GM19193 (cell line): ENCODE results near the gene NHSL2.

Experiments
- POLR2A ChIP-seq: IDR thresholded peaks from 4 replicates; pipeline ENCODE4 v1.6.1; 2011; ENCODE audit not compliant: insufficient read depth, insufficient read length; ENCODE audit errors: extremely low read depth

The NHSL2 gene

DNA sequence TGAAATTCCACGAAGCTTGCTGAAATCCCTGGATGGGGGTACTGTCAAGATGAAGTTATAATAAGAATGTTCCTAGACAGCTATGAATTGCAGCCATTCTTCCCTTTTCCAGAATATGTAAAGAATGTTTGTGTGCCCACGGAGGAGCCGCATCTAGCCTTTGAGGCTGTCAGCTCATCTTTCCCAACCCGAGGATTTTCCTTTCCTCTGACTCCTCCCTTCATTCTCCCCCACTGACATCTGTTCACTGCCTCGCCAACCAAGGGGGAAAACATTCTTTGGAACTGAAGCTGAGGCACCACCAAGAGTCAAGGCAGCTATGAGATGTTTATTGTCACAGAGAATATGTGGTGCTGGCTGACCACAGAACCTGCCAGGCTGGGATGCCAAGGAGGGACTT is 8.8 kb downstream of the NHSL2 start:
- no peak for TF ChIP-seq POLR2A

DNA sequence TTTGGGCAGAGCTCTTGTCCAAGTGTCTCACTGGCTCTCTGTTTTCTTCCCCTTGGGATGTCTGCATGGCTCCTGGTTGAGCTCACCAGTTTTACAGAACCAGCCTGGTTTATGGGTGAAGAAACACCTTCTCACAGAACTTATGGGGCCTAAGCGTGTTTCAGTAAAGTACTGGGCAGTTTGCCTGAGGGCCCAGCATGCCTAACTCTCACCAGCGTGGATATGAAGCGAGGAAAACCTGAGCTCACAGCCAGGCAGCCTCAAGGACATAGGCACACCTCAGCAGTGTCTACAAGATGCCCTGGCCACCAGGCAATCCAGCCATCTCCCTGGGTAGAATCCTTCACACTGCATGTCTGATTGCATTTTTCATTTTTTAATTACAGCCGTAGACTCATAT is 9.2 kb downstream of the NHSL2 start:
- TF ChIP-seq POLR2A: no peak

DNA sequence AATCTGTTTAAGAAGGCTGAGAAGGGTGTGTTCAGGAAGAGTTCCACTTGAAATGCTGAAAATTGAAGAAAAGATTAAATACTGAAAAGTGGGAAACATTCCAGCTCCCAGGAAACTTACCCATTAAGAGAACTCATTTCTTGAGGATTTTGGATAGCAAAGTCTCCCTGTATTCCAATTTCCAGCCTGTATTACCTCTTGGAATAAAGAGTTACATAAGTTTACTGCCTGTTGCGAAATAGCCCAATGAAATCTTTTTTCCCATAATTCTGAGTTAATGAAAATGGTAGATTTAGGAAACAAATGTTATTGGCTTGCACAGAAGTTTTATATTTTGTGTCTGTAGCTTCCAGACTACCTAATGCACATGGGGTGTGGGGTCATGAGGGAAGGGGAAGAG is 12.0 kb downstream of the NHSL2 start:
- TF ChIP-seq POLR2A: no peak

DNA sequence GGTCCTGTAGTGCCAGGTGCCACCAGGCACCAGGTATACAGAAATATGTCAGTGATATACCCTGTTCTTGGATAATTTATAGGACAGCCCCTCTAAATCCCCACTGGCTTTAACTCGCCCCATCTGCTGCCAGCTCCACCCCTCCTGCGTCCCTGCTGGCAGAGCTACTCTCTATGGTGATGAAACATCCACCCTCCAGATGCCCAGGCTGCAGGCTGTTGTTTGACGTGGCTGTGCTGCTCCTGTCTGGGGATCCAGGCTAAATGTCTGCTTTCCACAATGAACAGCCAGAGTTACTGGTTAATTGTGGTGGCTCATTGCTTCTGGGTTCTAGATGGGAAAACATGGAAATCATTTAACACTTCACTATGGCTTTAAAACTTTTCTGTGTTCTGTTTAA is 12.9 kb downstream of the NHSL2 start:
- TF ChIP-seq POLR2A: no peak

DNA sequence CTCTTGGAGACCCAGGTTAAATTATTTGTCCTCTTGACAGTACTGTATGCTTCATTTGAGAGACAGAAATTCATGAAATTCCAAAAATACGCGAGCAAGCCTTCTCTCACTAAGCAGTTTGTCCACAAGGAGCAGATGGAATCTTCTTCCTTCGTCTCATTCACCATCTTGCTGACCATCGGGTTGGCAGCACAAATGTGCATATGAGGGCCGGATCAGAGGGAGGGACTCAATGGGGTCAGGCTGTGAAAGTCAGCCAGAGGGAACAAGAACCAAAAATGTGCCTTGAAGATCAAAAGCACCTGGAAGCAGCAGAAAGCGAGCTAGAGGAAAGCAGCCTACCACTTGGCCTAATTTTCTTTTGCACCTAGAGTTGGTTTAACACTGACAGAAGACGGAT is 16.4 kb downstream of the NHSL2 start:
- no peak for TF ChIP-seq POLR2A

DNA sequence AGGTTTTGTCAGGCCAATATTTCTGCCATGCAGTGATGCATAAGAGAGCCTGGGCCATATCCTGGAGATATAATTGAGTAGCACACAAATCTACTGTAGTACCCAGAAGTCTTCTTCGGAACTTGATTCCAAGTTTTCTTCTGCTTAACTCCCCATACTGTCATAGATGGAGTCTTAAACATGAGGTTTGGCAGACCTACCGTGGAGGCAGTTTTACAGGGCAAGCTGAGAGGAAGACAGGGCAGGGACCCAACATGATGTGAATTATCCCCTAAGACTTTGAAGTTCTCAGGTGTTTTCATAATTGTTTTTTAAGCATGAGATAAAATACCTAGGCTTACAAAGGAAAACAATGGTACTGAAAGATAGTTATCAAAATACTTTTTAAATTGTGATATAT is 18.2 kb downstream of the NHSL2 start:
- TF ChIP-seq POLR2A: no peak

DNA sequence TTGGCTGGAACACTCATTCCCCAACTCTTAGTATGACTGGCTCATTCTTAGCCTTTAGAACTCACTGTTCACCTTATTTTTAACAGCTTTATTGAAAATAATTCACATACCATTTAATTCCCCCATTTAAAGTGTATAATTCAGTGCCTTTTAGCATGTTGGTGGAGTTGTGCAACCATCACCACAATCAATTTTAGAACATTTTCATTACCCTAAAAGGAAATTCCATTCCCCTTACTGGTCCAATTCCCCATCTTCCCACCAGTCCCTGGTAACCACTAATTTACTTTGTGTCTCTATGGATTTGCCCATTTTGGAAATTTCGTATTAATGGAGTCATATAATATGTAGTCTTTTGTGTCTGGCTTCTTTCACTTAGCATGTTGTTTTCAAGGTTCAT is 19.7 kb downstream of the NHSL2 start:
- TF ChIP-seq POLR2A: no peak

DNA sequence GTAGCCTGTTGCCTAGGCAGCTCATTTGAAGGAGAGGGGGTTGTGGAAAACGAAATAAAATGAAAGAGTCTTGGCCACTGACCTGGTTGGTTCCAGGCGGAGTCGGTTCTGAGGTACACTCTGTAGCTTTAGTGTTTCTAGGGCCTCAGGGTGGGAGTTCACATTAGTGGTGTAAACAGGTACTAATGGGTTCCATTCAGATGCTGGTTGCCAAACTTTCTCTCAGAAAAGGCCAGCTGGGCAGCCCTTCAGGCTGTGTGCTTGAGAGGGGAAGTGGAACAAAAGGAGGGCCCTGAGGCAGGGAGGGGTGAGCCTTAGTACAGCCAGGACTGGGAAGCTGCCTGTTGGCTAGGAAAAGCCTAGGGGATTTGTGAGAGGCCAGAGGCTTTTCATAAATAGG is 24.8 kb downstream of the NHSL2 start:
- TF ChIP-seq POLR2A: no peak

DNA sequence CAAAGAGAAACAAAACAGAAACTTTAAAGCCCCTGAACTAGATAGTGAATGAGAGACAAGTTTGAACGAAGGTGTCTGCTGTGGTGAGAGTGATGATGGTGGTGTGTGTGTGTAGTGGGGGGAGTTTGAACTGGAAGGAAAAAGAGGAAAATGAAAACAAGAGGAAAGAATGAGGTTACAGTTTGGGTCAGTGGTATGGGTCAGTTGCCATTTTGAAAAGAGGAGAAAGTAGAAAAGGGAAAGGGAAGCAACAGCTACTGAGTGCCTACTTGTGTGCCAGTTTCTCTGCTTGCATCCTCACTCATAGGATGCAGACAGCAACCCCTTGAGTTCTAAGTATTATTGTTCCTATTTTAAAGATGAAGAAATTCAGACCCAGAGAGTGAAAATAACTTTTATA is 26.0 kb downstream of the NHSL2 start:
- no peak for TF ChIP-seq POLR2A

DNA sequence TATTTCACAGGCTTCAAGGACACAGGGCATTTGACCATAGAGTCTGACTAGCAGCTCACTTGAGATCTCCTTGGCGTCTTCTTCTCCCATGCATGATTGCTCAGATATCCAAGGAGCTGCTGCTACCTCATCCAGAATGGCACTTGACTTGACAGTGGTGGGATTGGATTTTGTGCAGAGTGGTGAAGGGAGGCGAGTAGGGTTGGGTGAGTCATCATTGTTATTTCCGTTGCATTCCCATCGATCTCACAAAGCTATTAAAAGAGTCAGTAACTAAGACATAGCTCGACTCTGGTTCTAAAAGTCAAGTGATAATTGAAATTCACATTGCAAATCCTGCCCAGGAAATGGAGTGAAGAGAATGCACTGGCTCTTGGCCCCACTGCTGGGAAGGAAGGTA is 27.7 kb downstream of the NHSL2 start:
- no peak for TF ChIP-seq POLR2A

DNA sequence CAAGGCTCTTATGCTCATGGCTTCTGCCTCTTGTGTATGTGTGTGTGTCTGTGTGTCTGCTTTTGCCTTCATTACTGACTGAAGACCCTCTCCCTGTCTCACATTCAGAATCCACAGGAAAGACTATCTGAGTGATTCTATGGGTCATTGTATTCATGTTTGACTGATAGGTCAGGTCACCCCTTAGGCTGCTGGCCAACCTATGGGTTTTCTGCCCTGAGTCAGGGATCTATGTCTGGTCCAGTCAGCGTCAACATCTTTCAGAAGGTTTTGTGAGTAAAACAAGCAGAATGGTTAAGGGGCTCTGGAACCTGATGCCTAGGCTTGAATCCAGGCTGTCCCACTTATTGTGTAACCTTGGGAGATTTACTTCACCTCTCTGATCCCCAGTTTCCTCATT is 30.5 kb downstream of the NHSL2 start:
- TF ChIP-seq POLR2A: no peak

DNA sequence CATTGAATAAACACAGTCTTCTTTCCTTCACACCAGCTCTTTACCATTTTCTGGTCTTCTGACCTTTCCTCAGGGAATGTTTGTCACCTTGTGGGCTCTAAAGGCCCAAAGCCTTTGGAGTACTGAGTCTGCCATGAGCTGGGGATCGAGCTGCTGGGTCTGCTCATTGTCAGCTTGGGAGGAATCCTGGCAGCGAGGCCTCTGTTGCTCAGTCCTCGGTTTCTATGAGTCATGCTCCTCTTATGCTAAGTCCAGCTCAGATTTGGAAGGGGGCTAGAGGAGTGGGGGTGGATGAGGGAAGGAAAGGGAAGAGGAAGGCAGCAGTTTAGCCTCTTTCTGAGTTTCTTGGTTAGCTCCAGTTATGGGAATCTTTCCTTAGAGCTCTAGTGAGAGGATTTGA is 31.1 kb downstream of the NHSL2 start:
- TF ChIP-seq POLR2A: no peak

DNA sequence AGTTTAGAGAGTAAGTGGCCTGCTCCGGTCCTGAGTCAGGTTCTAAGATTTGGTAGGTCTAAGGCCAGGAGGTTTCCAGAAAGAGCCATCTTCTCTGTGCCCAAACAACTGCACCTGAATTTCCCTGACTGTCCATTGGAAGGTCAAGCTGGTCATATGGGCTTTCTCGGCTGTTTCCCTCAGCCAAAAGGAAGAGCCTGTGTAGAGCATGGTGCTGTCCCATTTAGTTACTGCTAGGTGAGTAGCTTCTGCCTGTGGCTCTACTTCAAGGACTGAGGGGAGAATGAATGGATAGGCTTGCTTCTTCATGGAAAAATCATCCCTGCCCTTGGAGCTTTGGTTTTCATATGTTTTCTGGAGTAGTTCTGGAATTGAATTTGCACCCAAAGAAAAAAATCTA is 33.7 kb downstream of the NHSL2 start:
- TF ChIP-seq POLR2A: no peak

DNA sequence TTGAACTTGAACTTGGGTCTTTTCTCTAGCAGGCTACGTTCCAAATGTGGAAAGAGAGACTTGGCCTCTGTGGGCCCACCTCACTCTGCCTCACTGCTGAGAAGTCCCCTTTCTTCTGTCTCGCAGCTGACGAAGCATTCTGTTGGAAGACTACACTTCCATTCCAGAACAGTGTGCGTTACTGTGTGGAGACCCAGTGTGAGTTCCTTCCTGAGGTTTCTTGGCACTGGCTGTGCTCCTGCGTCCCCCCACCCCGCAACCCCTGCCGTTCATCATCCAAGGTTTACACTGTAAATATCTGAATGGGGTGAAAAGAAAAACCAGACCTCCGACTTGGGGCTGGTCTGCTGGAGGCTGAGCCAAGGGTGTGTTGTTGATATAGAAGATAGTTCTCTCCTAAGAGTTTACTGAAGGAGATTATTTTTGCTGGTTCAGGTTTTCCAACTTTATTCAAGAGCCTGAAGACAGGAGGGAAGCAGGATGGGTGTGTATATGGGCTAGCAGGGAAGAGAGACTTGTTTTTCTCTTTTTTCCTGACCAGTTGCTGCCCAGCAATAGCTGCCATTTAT is 34.7 kb downstream of the NHSL2 start:
- no peak for TF ChIP-seq POLR2A

DNA sequence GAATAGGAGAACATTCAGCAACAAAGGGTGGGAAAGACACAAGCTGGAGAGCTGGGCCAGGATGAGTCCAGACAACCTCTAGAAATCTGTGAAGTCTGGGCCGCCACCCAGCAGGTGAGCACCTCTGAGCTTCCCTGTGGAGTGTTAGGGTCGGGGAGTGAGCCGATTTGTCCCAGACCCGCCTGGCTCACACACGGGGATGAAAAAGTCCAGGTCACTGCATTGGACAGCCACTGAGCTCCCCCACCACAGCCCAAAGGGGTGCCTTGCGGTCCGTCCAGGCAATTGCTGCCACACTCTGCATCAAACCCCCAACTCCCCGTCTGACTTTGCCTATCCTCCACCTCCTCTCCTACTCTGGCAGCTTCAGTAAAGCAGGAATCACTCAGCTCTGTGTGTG is 38.7 kb downstream of the NHSL2 start:
- no peak for TF ChIP-seq POLR2A

DNA sequence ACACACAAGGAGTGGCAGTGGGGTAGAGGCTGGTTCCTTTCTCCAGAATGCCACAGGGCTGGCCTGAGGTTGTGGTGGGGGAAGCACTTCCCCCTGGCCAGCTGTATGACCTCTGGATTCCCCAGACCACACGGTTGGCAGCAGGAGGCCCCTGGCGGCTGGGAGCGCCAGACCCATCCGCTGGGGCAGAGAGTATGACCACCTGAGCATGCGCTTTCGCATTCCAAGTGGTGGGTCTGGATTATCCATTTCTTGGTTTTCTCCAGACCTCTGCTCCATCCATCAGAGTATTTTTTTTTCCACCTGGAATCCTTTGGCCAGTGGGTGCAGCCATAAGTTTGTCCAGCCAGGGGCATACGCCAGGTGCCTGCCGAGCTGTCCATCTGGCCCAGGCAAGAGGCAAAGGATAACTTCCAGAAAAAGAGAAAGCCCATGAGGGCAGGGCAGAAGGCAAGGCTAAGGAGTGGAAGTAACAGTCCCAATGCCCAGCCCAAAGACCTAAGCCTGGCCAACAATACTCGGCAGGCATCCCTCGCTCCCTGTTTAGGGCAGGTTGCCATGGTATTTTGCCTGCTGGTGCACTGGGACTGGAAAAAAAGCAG is 39.3 kb downstream of the NHSL2 start:
- TF ChIP-seq POLR2A: no peak

DNA sequence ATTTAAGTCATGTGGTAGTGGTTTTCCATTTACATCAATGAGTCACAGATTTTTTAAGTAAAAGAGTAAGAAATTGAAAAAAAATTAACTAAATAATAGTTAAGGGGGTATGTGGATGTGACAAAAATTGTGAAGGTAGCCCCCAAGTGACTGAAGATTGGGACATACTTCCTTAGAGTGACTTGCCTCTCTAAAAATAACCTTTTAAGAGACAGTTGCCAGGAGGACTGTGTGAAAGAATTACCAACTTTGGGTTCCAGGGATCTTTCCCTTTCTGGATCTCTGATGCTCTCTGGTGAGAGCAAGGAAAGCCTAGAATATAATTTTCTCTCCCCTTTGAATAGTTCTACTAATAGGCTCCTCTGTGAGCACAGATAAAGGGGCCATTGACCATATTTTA is 42.7 kb downstream of the NHSL2 start:
- TF ChIP-seq POLR2A: no peak
